Frontal cortex (tissue), 4 donors: ENCODE measurements around the gene UBE2N. TPM values are rescaled to one million over a fixed set of nuclear protein-coding genes. Genes with fewer than 3 reads are reported as not detected.
"Not testable (repeated sequence)": the region's sequence is repeated elsewhere in the genome, so short reads cannot be mapped to it uniquely, and the experiment has no call there.

ENCODE experiments used
- DNase-seq, 2 donors: peaks; one replicate each; pipeline ENCODE4 v3.0.0; 2012; ENCODE audit warnings: low spot score in 2 of 2
- FAIRE-seq: peaks from 2 replicates; lab custom pipeline; 2012; peaks lifted over from hg19 to GRCh38; lab: Jason Lieb, UNC
- total RNA-seq: library from RNA; depleted of rRNA; stranded (reverse); fragments of >200 nt; gene quantifications from one replicate; pipeline ENCODE4 v1.2.3, GENCODE V29; 2014
- donor health status: control.
- donor health status: control.
- donor health status: control.

Gene UBE2N
- total RNA-seq, 1 donor from 2014 or later = 218 TPM

DNA sequence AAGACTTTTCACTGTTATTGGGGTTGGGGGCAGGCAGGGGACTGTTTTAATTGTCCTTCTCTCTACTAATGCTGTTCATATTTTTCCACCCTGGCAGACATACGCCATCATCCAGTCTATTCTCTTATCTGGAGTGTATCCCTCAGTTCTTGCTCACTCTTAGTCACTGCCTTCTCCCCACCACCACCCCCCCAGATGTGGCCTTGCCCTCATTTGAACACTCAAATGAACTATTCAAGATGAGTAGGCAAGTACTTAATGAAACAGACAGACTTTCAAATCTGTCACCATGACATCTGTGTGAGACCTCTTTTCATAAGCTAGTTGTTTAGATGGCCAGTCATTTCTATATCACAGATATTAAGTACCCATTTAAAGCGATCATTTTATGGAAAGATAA, 54.0 kb downstream of the UBE2N start:
- FAIRE-seq (no peak), DNase-seq (no peak)

- DNase-seq, FAIRE-seq: not testable (repeated sequence)
Observed at GRCh38 chr12:93381976-93382437, 59.7 kb downstream of the UBE2N start.

DNA sequence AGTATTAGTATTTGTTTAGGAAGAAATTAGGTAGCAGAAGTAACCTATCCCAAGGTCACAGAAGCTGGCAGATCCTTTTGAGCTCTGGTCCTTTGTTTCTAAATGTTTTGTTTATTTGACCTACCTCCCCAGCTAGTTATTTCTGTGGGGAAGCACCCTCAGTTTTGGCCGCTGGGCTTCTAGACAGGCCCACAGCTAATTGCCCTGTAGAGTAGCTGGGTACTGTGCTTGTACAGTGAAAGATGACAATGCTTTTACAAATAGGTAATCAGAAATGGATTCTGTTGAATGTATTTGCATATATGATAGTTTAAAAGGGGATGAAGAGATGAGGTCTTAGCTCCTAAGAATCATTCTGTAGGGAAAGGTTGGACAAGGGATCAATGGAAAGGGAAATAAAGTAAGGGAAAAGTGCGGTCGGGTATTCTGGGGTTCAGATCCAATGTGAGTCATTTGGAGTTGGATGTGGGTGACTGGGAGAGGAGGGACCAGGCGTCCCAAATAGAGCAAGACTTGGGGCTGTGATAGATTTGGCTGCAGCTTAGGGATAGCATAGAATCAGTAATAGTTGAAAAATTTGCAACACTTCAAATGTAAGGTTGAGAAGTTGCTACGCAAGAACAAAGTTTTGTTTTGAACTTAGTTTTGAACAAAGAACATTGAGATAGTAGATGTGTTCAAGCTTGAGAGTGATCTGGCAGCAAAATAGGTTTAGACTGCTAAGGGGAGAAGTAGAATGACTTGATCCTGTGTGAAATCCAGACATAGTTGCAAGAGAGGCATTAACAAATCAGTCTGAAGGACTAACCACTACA, 60.4 kb downstream of the UBE2N start:
- DNase-seq (no peak), FAIRE-seq (no peak)

DNA sequence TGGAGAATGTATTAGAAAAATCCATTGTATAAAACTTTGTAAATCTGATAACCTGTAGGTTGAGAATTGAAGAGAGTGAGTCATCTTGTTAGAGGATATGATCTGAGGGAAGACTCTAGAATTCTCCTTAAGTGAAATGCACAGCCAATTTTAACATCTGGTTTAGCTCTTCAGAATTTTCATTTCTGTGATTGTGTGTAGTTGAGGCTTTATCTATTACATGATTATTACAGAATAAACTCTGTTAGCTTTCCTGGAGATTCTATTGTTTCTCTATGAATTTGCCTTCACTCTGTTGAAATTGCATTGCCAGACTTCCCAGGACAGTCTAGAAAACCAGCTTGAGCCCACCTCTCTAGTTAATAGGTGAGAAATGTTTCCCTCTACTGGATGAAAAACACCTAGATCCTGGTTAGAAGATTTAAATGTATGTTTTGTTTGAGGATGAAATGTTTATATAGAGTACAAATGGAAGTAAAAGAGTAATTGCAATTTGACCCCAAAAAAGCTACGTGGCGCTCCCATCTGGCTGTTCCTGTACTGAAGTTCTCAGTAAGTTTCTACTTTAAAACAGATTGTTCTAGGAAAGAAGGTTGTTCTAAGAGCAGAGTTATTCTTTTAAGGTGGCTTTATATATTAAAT, 61.1 kb downstream of the UBE2N start:
- FAIRE-seq (no peak), DNase-seq (no peak)

GRCh38 chr12:93379981-93380361, 61.8 kb downstream of the UBE2N start:
- no peak for DNase-seq
- no peak for FAIRE-seq

GRCh38 chr12:93379326-93379980, 62.3 kb downstream of the UBE2N start:
- FAIRE-seq (no peak), DNase-seq (no peak)

DNA sequence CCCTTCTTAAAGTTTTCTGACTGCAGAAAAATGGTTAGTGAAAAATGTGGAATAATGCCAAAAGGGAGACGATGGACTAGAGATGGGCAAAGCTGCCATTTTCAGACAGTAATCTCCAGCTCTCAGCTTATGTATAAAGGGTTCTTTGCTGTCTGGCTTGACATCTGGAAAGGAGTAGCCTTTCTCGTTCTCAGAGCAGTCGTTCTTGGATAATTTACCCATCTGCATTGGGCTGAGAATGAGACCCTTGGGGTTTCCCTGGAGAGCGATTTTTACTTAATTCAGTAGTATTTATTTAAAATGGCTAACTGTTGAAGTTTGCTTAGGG, 62.8 kb downstream of the UBE2N start:
- peak in 1 of 2 donors; percentile 29 for DNase-seq
- FAIRE-seq = no peak

GRCh38 chr12:93378196-93378997, 63.4 kb downstream of the UBE2N start:
- FAIRE-seq = not testable (repeated sequence)
- peak in 1 of 2 donors; percentile 38 for DNase-seq

DNA sequence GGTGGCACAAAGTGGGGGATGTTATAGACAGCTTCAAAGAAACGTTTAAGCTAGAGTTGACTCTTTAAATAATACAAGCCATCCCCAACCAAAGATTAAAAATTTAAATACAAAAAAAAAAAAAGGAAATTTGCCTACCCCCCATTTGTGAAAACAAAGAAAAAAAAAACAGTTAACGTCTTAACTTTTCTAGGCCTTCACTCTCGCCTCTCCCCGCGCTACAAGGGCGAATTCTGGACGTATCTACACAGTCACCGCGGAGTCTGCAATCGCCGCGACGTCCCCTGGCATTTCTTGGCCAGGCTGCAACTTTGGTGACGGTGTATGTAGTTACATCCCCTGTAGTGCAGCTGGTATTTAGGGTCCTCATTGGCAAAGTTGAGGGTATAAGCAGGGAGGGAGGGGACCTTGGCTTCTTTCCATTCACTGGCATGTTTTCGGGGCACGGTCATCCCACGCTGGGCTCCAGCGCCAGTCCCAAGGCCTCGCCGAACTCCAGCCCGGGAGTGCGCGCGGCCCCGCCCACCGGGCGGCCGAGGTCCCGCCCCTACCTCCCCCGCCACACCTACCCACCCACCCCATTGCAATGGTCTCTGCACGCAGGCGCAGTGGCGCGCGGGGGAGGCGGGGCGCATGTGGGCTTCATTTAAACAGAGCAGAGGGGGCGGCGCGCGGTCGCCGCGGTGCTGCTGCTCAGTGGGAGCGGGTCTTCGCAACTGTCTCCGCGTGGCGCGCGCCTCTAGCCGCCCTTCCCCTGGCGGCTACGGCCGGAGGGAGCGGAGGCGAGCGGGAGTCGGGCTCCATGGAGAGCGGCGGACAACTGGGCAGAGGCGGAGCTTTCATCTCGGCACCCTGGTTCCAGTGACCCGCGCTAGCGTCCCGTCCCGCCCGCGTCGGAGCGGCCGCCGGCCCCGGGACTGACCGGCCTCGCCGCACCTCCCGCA, 64.2 kb downstream of the UBE2N start, which contains the start of gene NUDT4:
Gene NUDT4 (plus strand): TSS at position 674 of the 944 bp plus-strand sequence. CDS start 398 bp downstream, outside the sequence.
- peak; percentile 94 for DNase-seq
- FAIRE-seq = no peak

GRCh38 chr12:93376436-93377251, 65.1 kb downstream of the UBE2N start:
- no peak for DNase-seq
- FAIRE-seq = no peak

- DNase-seq (no peak), FAIRE-seq (no peak)
Observed at GRCh38 chr12:93375906-93376305, 65.8 kb downstream of the UBE2N start.

GRCh38 chr12:93373961-93374656, 67.6 kb downstream of the UBE2N start:
- no peak for DNase-seq
- FAIRE-seq = no peak

DNA sequence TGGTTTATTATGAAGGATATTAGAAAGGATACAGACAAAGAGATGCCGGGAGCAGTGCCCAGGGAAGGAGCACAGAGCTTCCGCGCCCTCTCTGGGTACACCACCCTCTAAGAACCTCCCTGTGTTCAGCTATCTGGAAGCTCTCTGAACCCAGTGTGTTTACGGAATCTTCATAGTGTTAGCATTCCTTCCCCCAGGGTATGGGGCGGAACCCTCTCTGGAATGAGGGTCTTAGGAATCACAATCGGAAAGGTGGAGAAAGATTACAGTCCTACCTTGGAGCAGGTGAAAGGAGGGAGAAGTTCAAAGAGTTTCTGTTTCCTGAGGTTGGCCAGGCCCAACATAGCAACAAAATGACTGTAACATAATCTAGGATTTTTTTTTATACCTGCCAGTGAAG, 70.8 kb downstream of the UBE2N start:
- no peak for FAIRE-seq
- DNase-seq = no peak

- no peak for FAIRE-seq
- DNase-seq = no peak
Observed at GRCh38 chr12:93369505-93369904, 72.2 kb downstream of the UBE2N start.

DNA sequence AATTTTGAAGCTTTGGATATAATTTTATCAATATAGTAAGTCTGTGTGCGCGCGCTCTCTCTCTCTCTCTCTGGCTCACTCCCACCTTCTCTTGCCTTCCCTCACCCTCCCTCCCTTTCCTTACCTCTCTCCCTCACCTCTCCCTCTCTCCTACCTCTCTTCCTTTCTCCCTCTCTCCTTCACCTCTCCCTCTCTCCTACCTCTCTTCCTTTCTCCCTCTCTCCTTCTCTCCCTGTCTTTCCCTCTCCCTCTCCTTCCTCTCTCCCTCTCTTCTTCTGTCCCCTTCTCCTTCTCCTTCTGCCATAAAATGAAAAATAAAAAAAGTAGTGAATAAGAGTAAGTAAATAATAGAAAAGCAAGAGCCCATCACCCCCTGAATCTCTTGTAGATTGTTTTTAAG, 73.0 kb downstream of the UBE2N start:
- no peak for FAIRE-seq
- DNase-seq = no peak

GRCh38 chr12:93366422-93366821, 75.3 kb downstream of the UBE2N start:
- DNase-seq = no peak
- no peak for FAIRE-seq

GRCh38 chr12:93365616-93366405, 75.9 kb downstream of the UBE2N start:
- no peak for FAIRE-seq
- DNase-seq = no peak
